K562 (cell line): ENCODE results near the gene BSN. TPM values are rescaled to one million over a fixed set of nuclear protein-coding genes. Genes with fewer than 3 reads are reported as not detected.

Experiments
- ATAC-seq: fragments of 200-7000 bp; cut with Tn5 transposase; 3 replicates; pipeline ENCODE4 v1.9.1; 2020; ENCODE audit warnings: moderate library complexity
- BruUV-seq: library from RNA; stranded (reverse); fragments of 400-500 nt; replicated peaks from 2 replicates; lab custom pipeline; 2021; lab: Mats Ljungman, UMichigan
- CTCF ChIA-PET: fragments of 300-600 bp; formaldehyde crosslinking; extraction: SDS; loops from one replicate; lab custom pipeline; 2021; ENCODE audit warnings: low intra/inter-chr PET ratio; lab: Yijun Ruan, JAX
- POLR2A ChIA-PET: fragments of 300-600, 350-650 bp; sonication (Branson Sonifier 250); formaldehyde crosslinking; extraction: SDS; loops from one replicate; lab custom pipeline; 2021; ENCODE audit warnings: antibody characterized with exemption, inconsistent platforms; lab: Yijun Ruan, JAX
- DNase-seq, 4 experiments: peaks; one replicate each; pipeline versions ENCODE4 v3.0.0 to v3.0.0-alpha.2; 2011 to 2018; ENCODE audit warnings: low spot score in 3 of 4, mixed read lengths in 3 of 4; ENCODE audit errors: extremely low read depth in 1 of 4
- FAIRE-seq: peaks from 2 replicates; lab custom pipeline; 2011; peaks lifted over from hg19 to GRCh38; lab: Jason Lieb, UNC
- H2AFZ ChIP-seq: 2 replicates; pipeline ENCODE4 v1.6.0; 2011; ENCODE audit warnings: low read depth, low read length, control low read depth, inconsistent platforms
- H3K27ac ChIP-seq: fragments of 200-600 bp; 3 replicates; pipeline ENCODE4 v1.8.0; 2011; ENCODE audit warnings: low read depth, mild to moderate bottlenecking, control low read depth, inconsistent platforms, low read length, moderate library complexity, mixed read lengths; ENCODE audit errors: extremely low read depth
- H3K27me3 ChIP-seq, 2 experiments: fragments of 300-600 bp in 1 of 2; 2 replicates in 1 of 2; 3 replicates in 1 of 2; pipeline versions ENCODE4 v1.6.0 to v1.8.0; 2011; ENCODE audit warnings: inconsistent platforms in 2 of 2, low read length in 2 of 2, mild to moderate bottlenecking in 1 of 2, mixed read lengths in 1 of 2, moderate library complexity in 1 of 2; ENCODE audit not compliant: control insufficient read depth in 2 of 2, insufficient read depth in 2 of 2
- H3K36me3 ChIP-seq: fragments of 300-600 bp; 3 replicates; pipeline ENCODE4 v1.8.0; 2011; ENCODE audit warnings: mild to moderate bottlenecking, low read length, inconsistent platforms; ENCODE audit not compliant: control insufficient read depth, insufficient read depth
- H3K4me1 ChIP-seq, 2 experiments: fragments of 200-600 bp in 1 of 2; replicated peaks in 1 of 2; 2 replicates in 1 of 2; 3 replicates in 1 of 2; pipeline versions ENCODE4 v1.5.1 to v1.8.0; 2011; ENCODE audit warnings: inconsistent platforms in 2 of 2, low read length in 2 of 2, mild to moderate bottlenecking in 1 of 2, mixed read lengths in 1 of 2, moderate library complexity in 1 of 2; ENCODE audit not compliant: control insufficient read depth in 2 of 2, insufficient read depth in 2 of 2
- H3K4me2 ChIP-seq: 2 replicates; pipeline ENCODE4 v1.6.1; 2011; ENCODE audit warnings: low read length, control low read depth, inconsistent platforms, mixed read lengths; ENCODE audit not compliant: insufficient read depth
- H3K4me3 ChIP-seq: fragments of 200-600 bp; sonication (generic), shearing (Covaris generic); 2 replicates; pipeline ENCODE4 v1.5.1; 2016; ENCODE audit warnings: control low read depth, inconsistent platforms
- H3K79me2 ChIP-seq: fragments of 200-600 bp; 3 replicates; pipeline ENCODE4 v1.8.0; 2011; ENCODE audit warnings: low read length, inconsistent platforms; ENCODE audit not compliant: control insufficient read depth, insufficient read depth
- H3K9ac ChIP-seq, 2 experiments: 2 replicates each; pipeline versions ENCODE4 v1.6.0 to v1.6.1; 2011; ENCODE audit warnings: low read depth in 2 of 2, low read length in 2 of 2, control low read depth in 1 of 2, inconsistent platforms in 1 of 2, mild to moderate bottlenecking in 1 of 2, mixed read lengths in 1 of 2; ENCODE audit not compliant: insufficient read depth in 1 of 2
- H3K9me1 ChIP-seq: one replicate; pipeline ENCODE4 v1.6.0; 2011; ENCODE audit warnings: inconsistent platforms, mild to moderate bottlenecking, low read length, moderate library complexity; ENCODE audit not compliant: control insufficient read depth, insufficient read depth
- H3K9me3 ChIP-seq: replicated peaks from 2 replicates; pipeline ENCODE4 v1.5.1; 2011; ENCODE audit warnings: low read depth, low read length, inconsistent platforms; ENCODE audit not compliant: control insufficient read depth, insufficient read depth
- H4K20me1 ChIP-seq: replicated peaks from 2 replicates; pipeline ENCODE4 v1.6.1; 2011; ENCODE audit warnings: low read length, inconsistent platforms, mixed read lengths; ENCODE audit not compliant: control insufficient read depth, insufficient read depth
- BRCA1 ChIP-seq, 2 experiments: fragments of 450-650 bp in 1 of 2; sonication (generic) in 1 of 2; formaldehyde crosslinking in 1 of 2; IDR thresholded peaks; 2 replicates each; pipeline versions ENCODE4 v1.5.0 to v1.6.1; 2017 to 2020; ENCODE audit warnings: mild to moderate bottlenecking in 1 of 2, missing genetic modification reagents in 1 of 2
- NR2C2 ChIP-seq, 2 experiments: fragments of 200-800 bp in 1 of 2; sonication (Bioruptor generic) in 1 of 2; sonication (generic) in 1 of 2; formaldehyde crosslinking in 1 of 2; IDR thresholded peaks; 2 replicates each; pipeline versions ENCODE4 v1.6.1 to v1.8.0; 2016 to 2022; ENCODE audit warnings: mild to moderate bottlenecking in 1 of 2, missing compliant biosample characterization in 1 of 2, missing genetic modification characterization in 1 of 2, missing genetic modification reagents in 1 of 2
- RBM14 ChIP-seq: fragments of 200-400 bp; formaldehyde crosslinking; IDR thresholded peaks from 2 replicates; pipeline ENCODE4 v1.6.1; 2018; ENCODE audit warnings: low read depth, mild to moderate bottlenecking, low read length, moderate library complexity, borderline replicate concordance; ENCODE audit not compliant: insufficient read depth
- RBM25 ChIP-seq: fragments of 200-400 bp; formaldehyde crosslinking; IDR thresholded peaks from 2 replicates; pipeline ENCODE4 v1.6.1; 2018; ENCODE audit warnings: low read length, low read depth, moderate library complexity; ENCODE audit not compliant: severe bottlenecking
- ZFX ChIP-seq: sonication (generic); formaldehyde crosslinking; IDR thresholded peaks from 2 replicates; pipeline ENCODE4 v1.8.0; 2022; ENCODE audit warnings: mild to moderate bottlenecking, missing genetic modification reagents, moderate library complexity
- ZNF76 ChIP-seq: fragments of 250-450 bp; sonication (Bioruptor Pico); IDR thresholded peaks from 2 replicates; pipeline ENCODE4 v1.4.0; 2020; ENCODE audit warnings: mild to moderate bottlenecking, moderate library complexity, borderline replicate concordance
- in situ Hi-C: fragments of 300-500 bp; cut with MboI; formaldehyde crosslinking; loops from 4 replicates; pipeline ENCODE4 v1.15.0; 2018; ENCODE audit warnings: inconsistent platforms, mixed read lengths
- intact Hi-C: fragments of 100-400 bp; cut with micrococcal nuclease; formaldehyde crosslinking; loops from 2 replicates; pipeline ENCODE4 v1.14.2; 2022
- polyA plus RNA-seq, 8 experiments: library from polyadenylated mRNA; depleted of rRNA in 4 of 8; stranded (reverse) in 5 of 8; unstranded in 3 of 8; fragments of >200 nt; fragmentation: Nextera tagmentation in 2 of 8; fragmentation: Illumina TruSeq in 1 of 8; extraction: Ambion mirVana in 2 of 8; extraction: Trizol in 1 of 8; gene quantifications; 2 replicates each; pipeline versions ENCODE4 v1.2.1 to v1.2.3, GENCODE V29; 2011 to 2014; ENCODE audit warnings: inconsistent platforms in 1 of 8, missing spikeins in 1 of 8
- total RNA-seq, 7 experiments: library from RNA; depleted of rRNA in 6 of 7; stranded (reverse); fragments of >200 nt in 6 of 7; fragmentation: Illumina TruSeq in 2 of 7; extraction: Trizol in 2 of 7; gene quantifications; 2 replicates each; pipeline versions ENCODE4 v1.2.1 to v1.2.3, GENCODE V29; 2011 to 2021; ENCODE audit warnings: low replicate concordance in 1 of 7
- TF ChIP-seq, protein P1 (sequence below), 3 experiments: fragments of 200-800 bp in 1 of 3; fragments of 250-450 bp in 1 of 3; fragments of 450-650 bp in 1 of 3; sonication (Bioruptor Pico) in 1 of 3; sonication (Bioruptor generic) in 1 of 3; formaldehyde crosslinking in 1 of 3; IDR thresholded peaks; 2 replicates each; pipeline versions ENCODE4 v1.6.1 to v1.8.0; 2016 to 2022; ENCODE audit warnings: mild to moderate bottlenecking in 2 of 3, missing genetic modification characterization in 2 of 3, missing compliant biosample characterization in 1 of 3, moderate library complexity in 1 of 3
- TF ChIP-seq, protein P2 (sequence below), 3 experiments: fragments of 200-800 bp in 1 of 3; sonication (Bioruptor generic) in 1 of 3; sonication (generic) in 1 of 3; formaldehyde crosslinking in 1 of 3; IDR thresholded peaks; 2 replicates each; pipeline versions ENCODE4 v1.6.1 to v1.8.0; 2016 to 2022; ENCODE audit warnings: mild to moderate bottlenecking in 2 of 3, missing compliant biosample characterization in 2 of 3, missing genetic modification characterization in 2 of 3, missing genetic modification reagents in 1 of 3

Gene BSN
- total and polyA plus RNA-seq, 9 of the 15 experiments (the other 6 are each of a cell fraction or from before 2014, with no cell fraction given), result 0.03 to 1.5 (median 0.29) TPM

DNA sequence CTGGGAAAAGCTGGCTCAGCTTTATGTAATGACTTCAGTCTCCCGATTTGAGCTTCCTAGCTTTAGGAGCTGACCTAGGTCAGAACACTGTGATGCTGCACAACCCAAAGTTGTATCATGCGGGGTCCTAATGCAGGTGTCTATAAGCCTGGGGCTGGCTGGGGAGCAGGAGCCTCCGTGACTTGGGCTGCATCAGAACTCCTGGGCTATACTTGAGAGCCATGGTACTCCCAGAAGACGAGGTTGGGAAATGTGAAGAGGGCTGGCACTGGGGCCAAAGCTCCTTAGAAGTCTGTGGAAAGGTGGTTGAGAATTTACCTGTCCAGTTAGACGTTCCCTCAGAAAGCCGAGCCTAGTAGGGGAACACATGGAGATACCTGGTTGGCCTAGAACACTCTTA, 57.0 kb downstream of the BSN start (continued):
- TF ChIP-seq, protein P1, sequence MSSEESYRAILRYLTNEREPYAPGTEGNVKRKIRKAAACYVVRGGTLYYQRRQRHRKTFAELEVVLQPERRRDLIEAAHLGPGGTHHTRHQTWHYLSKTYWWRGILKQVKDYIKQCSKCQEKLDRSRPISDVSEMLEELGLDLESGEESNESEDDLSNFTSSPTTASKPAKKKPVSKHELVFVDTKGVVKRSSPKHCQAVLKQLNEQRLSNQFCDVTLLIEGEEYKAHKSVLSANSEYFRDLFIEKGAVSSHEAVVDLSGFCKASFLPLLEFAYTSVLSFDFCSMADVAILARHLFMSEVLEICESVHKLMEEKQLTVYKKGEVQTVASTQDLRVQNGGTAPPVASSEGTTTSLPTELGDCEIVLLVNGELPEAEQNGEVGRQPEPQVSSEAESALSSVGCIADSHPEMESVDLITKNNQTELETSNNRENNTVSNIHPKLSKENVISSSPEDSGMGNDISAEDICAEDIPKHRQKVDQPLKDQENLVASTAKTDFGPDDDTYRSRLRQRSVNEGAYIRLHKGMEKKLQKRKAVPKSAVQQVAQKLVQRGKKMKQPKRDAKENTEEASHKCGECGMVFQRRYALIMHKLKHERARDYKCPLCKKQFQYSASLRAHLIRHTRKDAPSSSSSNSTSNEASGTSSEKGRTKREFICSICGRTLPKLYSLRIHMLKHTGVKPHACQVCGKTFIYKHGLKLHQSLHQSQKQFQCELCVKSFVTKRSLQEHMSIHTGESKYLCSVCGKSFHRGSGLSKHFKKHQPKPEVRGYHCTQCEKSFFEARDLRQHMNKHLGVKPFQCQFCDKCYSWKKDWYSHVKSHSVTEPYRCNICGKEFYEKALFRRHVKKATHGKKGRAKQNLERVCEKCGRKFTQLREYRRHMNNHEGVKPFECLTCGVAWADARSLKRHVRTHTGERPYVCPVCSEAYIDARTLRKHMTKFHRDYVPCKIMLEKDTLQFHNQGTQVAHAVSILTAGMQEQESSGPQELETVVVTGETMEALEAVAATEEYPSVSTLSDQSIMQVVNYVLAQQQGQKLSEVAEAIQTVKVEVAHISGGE (CRISPR knock-in tag; IDR thresholded peaks at IDR 0.05), result no peak
- TF ChIP-seq, protein P2, sequence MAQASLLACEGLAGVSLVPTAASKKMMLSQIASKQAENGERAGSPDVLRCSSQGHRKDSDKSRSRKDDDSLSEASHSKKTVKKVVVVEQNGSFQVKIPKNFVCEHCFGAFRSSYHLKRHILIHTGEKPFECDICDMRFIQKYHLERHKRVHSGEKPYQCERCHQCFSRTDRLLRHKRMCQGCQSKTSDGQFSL (CRISPR knock-in tag; IDR thresholded peaks at IDR 0.05), result no peak
- TF ChIP-seq, protein P2 (tag; IDR thresholded peaks at IDR 0.05), result no peak
- TF ChIP-seq, all 486 proteins: peak for 0

DNA sequence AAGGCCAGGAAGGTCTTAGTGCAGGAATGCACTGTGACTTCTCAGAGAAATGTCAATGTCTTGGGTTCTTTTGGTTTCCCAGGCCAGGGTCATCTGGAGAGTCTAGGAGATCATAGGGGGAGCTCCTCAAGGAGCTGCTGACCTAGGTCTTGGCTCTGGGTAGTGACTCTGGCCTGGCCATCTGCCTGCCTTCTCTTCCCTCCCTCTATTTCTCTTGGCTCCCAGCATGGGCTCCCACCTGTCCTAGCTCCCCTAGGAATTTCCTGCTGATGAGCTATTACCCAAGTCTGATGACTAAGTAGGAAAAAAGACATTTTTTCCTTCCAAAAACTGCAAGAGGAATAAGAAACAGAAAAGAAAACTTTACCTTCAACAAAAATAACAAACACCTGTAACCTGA, 57.4 kb downstream of the BSN start:
- H3K9ac ChIP-seq, result no peak overlapping the region
- ATAC-seq (no peak), DNase-seq (no peak), FAIRE-seq (no peak)
- H2AFZ ChIP-seq, result no peak overlapping the region
- no peak overlapping the region for H3K27ac ChIP-seq
- CTCF ChIA-PET, result no interaction called here
- H3K4me3 ChIP-seq, result no peak overlapping the region
- no peaks in the 10 kb centered on the region for H3K27me3 ChIP-seq
- no peak overlapping the region for H3K4me2 ChIP-seq
- in situ Hi-C loops, result no loop called here
- no peak for TF ChIP-seq BRCA1 (IDR thresholded peaks at IDR 0.05)
- no peak for TF ChIP-seq BRCA1 (CRISPR knock-in tag; IDR thresholded peaks at IDR 0.05)
- no peak for TF ChIP-seq ZFX (CRISPR knock-in tag)
- no peak for TF ChIP-seq ZNF76 (CRISPR knock-in tag)
- no peak for TF ChIP-seq NR2C2 (CRISPR knock-in tag; IDR thresholded peaks at IDR 0.05)
- no peak for TF ChIP-seq NR2C2 (tag; IDR thresholded peaks at IDR 0.05)
- no peak for TF ChIP-seq RBM25
- TF ChIP-seq RBM14, result no peak
- intact Hi-C loops, result no loop called here
- no peaks in the 10 kb centered on the region for H3K36me3 ChIP-seq
- H3K9me1 ChIP-seq, result no peaks in the 10 kb centered on the region
- H3K79me2 ChIP-seq, result no peaks in the 10 kb centered on the region
- no peaks in the 10 kb centered on the region for H3K9me3 ChIP-seq
- POLR2A ChIA-PET, result interaction anchor here (0.6 kb wide), 1 partner anchor 1312 kb away, joined by 4 read pairs; no protein-coding TSS in a partner anchor
- no peaks in the 10 kb centered on the region; a peak in 1 of 5 replicates for H3K4me1 ChIP-seq
- H4K20me1 ChIP-seq, result no peaks in the 10 kb centered on the region
- no TSS peak for BruUV-seq
